MG63 (cell line): Measurements from ENCODE around the gene ALDH18A1. TPM values are rescaled to one million over a fixed set of nuclear protein-coding genes. Genes with fewer than 3 reads are reported as not detected.
"Not testable (repeated sequence)": the region's sequence is repeated elsewhere in the genome, so short reads cannot be mapped to it uniquely, and the experiment has no call there.

Experiments used
- DNase-seq: peaks from one replicate; pipeline ENCODE4 v3.0.0-alpha.2; 2020
- H3K27me3 ChIP-seq: fragments of 250-450 bp; sonication (Bioruptor Pico); 2 replicates; pipeline ENCODE4 v1.5.1; 2020; ENCODE audit warnings: mild to moderate bottlenecking, moderate library complexity
- H3K36me3 ChIP-seq: fragments of 250-450 bp; sonication (Bioruptor Pico); 2 replicates; pipeline ENCODE4 v1.5.1; 2020; ENCODE audit warnings: mild to moderate bottlenecking, moderate library complexity
- H3K4me3 ChIP-seq: fragments of 250-450 bp; sonication (Bioruptor Pico); 2 replicates; pipeline ENCODE4 v1.5.1; 2020; ENCODE audit warnings: mild to moderate bottlenecking, moderate library complexity
- H3K9me3 ChIP-seq: fragments of 250-450 bp; sonication (Bioruptor Pico); 2 replicates; pipeline ENCODE4 v1.5.1; 2020; ENCODE audit warnings: mild to moderate bottlenecking, moderate library complexity
- total RNA-seq: library from RNA; depleted of rRNA; stranded (reverse); fragments of >200 nt; shearing (Covaris generic); gene quantifications from 2 replicates; pipeline ENCODE4 v1.2.3, GENCODE V29; 2014; ENCODE audit warnings: low replicate concordance; rRNA removed

Gene ALDH18A1
- 149 and 204 TPM in 2 replicates for total RNA-seq

- Histone ChIP-seq H3K27me3 (no peaks in the 10 kb centered on the region), H3K4me3 (peak within 1 kb of the TSS; percentile 92), H3K36me3 (peaks cover 23% of the 10 kb centered on the region), H3K9me3 (peaks cover 6% of the 10 kb centered on the region; the same call in 1 of the 2 replicates)
- DNase-seq: peak; percentile 93
Measured at GRCh38 chr10:95656291-95657164, at the start of gene ALDH18A1. Gene ALDH18A1 (minus strand): TSS chr10:95656711. CDS start chr10:95653377, 3,334 bp downstream.

- no peak overlapping the region for H3K4me3 ChIP-seq
- H3K27me3 ChIP-seq: no peaks in the 10 kb centered on the region
- DNase-seq: no peak
- peaks cover 2% of the 10 kb centered on the region; the same call in 1 of the 2 replicates for H3K36me3 ChIP-seq
- H3K9me3 ChIP-seq: no peaks in the 10 kb centered on the region
Measured at GRCh38 chr10:95698415-95698814, 41.9 kb upstream of the ALDH18A1 start.

GRCh38 chr10:95697429-95697828 is 40.9 kb upstream of the ALDH18A1 start:
- no peak for DNase-seq
- Histone ChIP-seq H3K36me3 (peaks cover 2% of the 10 kb centered on the region; the same call in 1 of the 2 replicates), H3K4me3 (no peak overlapping the region), H3K27me3 (no peaks in the 10 kb centered on the region), H3K9me3 (no peaks in the 10 kb centered on the region)

GRCh38 chr10:95694665-95695064 is 38.2 kb upstream of the ALDH18A1 start:
- DNase-seq: no peak
- Histone ChIP-seq H3K27me3 (no peaks in the 10 kb centered on the region), H3K4me3 (no peak overlapping the region), H3K36me3 (peaks cover 20% of the 10 kb centered on the region), H3K9me3 (no peaks in the 10 kb centered on the region)

- Histone ChIP-seq H3K27me3 (no peaks in the 10 kb centered on the region), H3K36me3 (peaks cover 26% of the 10 kb centered on the region), H3K4me3 (peak within 1 kb of the TSS; percentile 96), H3K9me3 (no peaks in the 10 kb centered on the region)
- peak; percentile 97 for DNase-seq
Measured at GRCh38 chr10:95693668-95694534, 37.4 kb upstream of the ALDH18A1 start, which contains the start of gene TCTN3. Gene TCTN3 (minus strand): TSS chr10:95693927. CDS start chr10:95693899, 28 bp downstream.

GRCh38 chr10:95693071-95693667 is 36.7 kb upstream of the ALDH18A1 start:
- H3K9me3 ChIP-seq: no peaks in the 10 kb centered on the region
- H3K4me3 ChIP-seq: peak overlapping the region; percentile 96
- H3K36me3 ChIP-seq: peaks cover 31% of the 10 kb centered on the region
- H3K27me3 ChIP-seq: no peaks in the 10 kb centered on the region
- DNase-seq: no peak

- H3K4me3 ChIP-seq: no peak overlapping the region
- no peak for DNase-seq
- H3K36me3 ChIP-seq: peaks cover 45% of the 10 kb centered on the region
- no peaks in the 10 kb centered on the region for H3K27me3 ChIP-seq
- no peaks in the 10 kb centered on the region for H3K9me3 ChIP-seq
Measured at GRCh38 chr10:95691281-95691680, 34.8 kb upstream of the ALDH18A1 start.

GRCh38 chr10:95688648-95689047 is 32.1 kb upstream of the ALDH18A1 start:
- H3K36me3 ChIP-seq: peaks cover 68% of the 10 kb centered on the region

GRCh38 chr10:95683966-95684365 is 27.5 kb upstream of the ALDH18A1 start:
- Histone ChIP-seq H3K27me3 (no peaks in the 10 kb centered on the region), H3K4me3 (no peak overlapping the region), H3K36me3 (peaks cover 61% of the 10 kb centered on the region), H3K9me3 (no peaks in the 10 kb centered on the region)
- no peak for DNase-seq

More at GRCh38 chr10:95688648-95689047, 32.1 kb upstream of the ALDH18A1 start:
- Histone ChIP-seq H3K9me3 (no peaks in the 10 kb centered on the region), H3K4me3 (no peak overlapping the region), H3K27me3 (no peaks in the 10 kb centered on the region)
- no peak for DNase-seq

- Histone ChIP-seq H3K27me3 (no peaks in the 10 kb centered on the region), H3K36me3 (peaks cover 18% of the 10 kb centered on the region)
- DNase-seq: no peak
Measured at GRCh38 chr10:95675403-95676116, 19.0 kb upstream of the ALDH18A1 start.

GRCh38 chr10:95674643-95675042 is 18.1 kb upstream of the ALDH18A1 start:
- H3K4me3 ChIP-seq: no peak overlapping the region
- no peak for DNase-seq
- H3K9me3 ChIP-seq: no peaks in the 10 kb centered on the region
- peaks cover 12% of the 10 kb centered on the region for H3K36me3 ChIP-seq
- no peaks in the 10 kb centered on the region for H3K27me3 ChIP-seq

More at GRCh38 chr10:95675403-95676116, 19.0 kb upstream of the ALDH18A1 start:
- H3K9me3 ChIP-seq: no peaks in the 10 kb centered on the region
- H3K4me3 ChIP-seq: no peak overlapping the region

GRCh38 chr10:95672641-95673040 is 16.1 kb upstream of the ALDH18A1 start:
- not testable (repeated sequence) for H3K4me3 ChIP-seq, H3K9me3 ChIP-seq, H3K27me3 ChIP-seq, H3K36me3 ChIP-seq, DNase-seq

GRCh38 chr10:95664543-95664942 is 8.0 kb upstream of the ALDH18A1 start:
- DNase-seq: no peak
- H3K36me3 ChIP-seq: peaks cover 9% of the 10 kb centered on the region; the same call in 1 of the 2 replicates

GRCh38 chr10:95663496-95663895 is 7.0 kb upstream of the ALDH18A1 start:
- Histone ChIP-seq H3K4me3 (no peak overlapping the region), H3K27me3 (no peaks in the 10 kb centered on the region), H3K36me3 (peaks cover 9% of the 10 kb centered on the region; the same call in 1 of the 2 replicates), H3K9me3 (no peaks in the 10 kb centered on the region)
- no peak for DNase-seq

More at GRCh38 chr10:95664543-95664942, 8.0 kb upstream of the ALDH18A1 start:
- H3K4me3 ChIP-seq: no peak overlapping the region
- H3K9me3 ChIP-seq: no peaks in the 10 kb centered on the region
- H3K27me3 ChIP-seq: no peaks in the 10 kb centered on the region

- H3K27me3 ChIP-seq: no peaks in the 10 kb centered on the region
- no peak overlapping the region for H3K4me3 ChIP-seq
- H3K36me3 ChIP-seq: peaks cover 9% of the 10 kb centered on the region; the same call in 1 of the 2 replicates
- no peaks in the 10 kb centered on the region for H3K9me3 ChIP-seq
- DNase-seq: no peak
Measured at GRCh38 chr10:95661818-95662217, 5.3 kb upstream of the ALDH18A1 start.

GRCh38 chr10:95660283-95660682 is 3.8 kb upstream of the ALDH18A1 start:
- Histone ChIP-seq H3K36me3 (peaks cover 9% of the 10 kb centered on the region; the same call in 1 of the 2 replicates), H3K27me3 (no peaks in the 10 kb centered on the region), H3K4me3 (no peak overlapping the region), H3K9me3 (no peaks in the 10 kb centered on the region)
- no peak for DNase-seq
